PC-3 (cell line): ENCODE measurements around the gene TNFSF13B. TPM values are rescaled to one million over a fixed set of nuclear protein-coding genes. Genes with fewer than 3 reads are reported as not detected.

Experiments
- ATAC-seq: fragments of 200-7000 bp; cut with Tn5 transposase; 2 replicates; pipeline ENCODE4 v1.9.1; 2020; ENCODE audit warnings: mild to moderate bottlenecking, moderate library complexity
- BruUV-seq: library from RNA; stranded (reverse); fragments of 400-500 nt; replicated peaks from 2 replicates; lab custom pipeline; 2021; lab: Mats Ljungman, UMichigan
- CTCF ChIA-PET: fragments of 300-600 bp; sonication (Branson Sonifier 250); formaldehyde crosslinking; loops from one replicate; lab custom pipeline; 2022; ENCODE audit warnings: antibody characterized with exemption; lab: Charles Lee
- POLR2A ChIA-PET: fragments of 300-600 bp; sonication (Branson Sonifier 250); formaldehyde crosslinking; loops from one replicate; lab custom pipeline; 2022; ENCODE audit warnings: antibody characterized with exemption; ENCODE audit not compliant: unreplicated experiment; lab: Charles Lee
- DNase-seq: peaks from one replicate; pipeline ENCODE4 v3.0.0-alpha.2; 2015
- H2AFZ ChIP-seq: fragments of 300-600 bp; sonication (generic); 2 replicates; pipeline ENCODE4 v1.6.0; 2016; ENCODE audit warnings: antibody characterized with exemption, low read length
- H3F3A ChIP-seq: fragments of 300-600 bp; sonication (generic); one replicate; pipeline ENCODE4 v1.6.0; 2017; ENCODE audit warnings: antibody characterized with exemption, low read length, control low read depth, mild to moderate bottlenecking; ENCODE audit not compliant: unreplicated experiment
- H3K27ac ChIP-seq: fragments of 300-600 bp; sonication (generic); 2 replicates; pipeline ENCODE4 v1.5.1; 2016; ENCODE audit warnings: mild to moderate bottlenecking, low read length
- H3K27me3 ChIP-seq: fragments of 300-600 bp; sonication (generic); 2 replicates; pipeline ENCODE4 v1.6.1; 2016; ENCODE audit warnings: low read length, mixed read lengths
- H3K36me3 ChIP-seq: fragments of 300-600 bp; sonication (generic); 2 replicates; pipeline ENCODE4 v1.6.1; 2016; ENCODE audit warnings: low read depth, mixed run types, low read length, mixed read lengths
- H3K4me1 ChIP-seq: fragments of 300-600 bp; sonication (generic); 2 replicates; pipeline ENCODE4 v1.5.1; 2016; ENCODE audit warnings: low read length; ENCODE audit not compliant: insufficient read depth
- H3K4me2 ChIP-seq: fragments of 300-600 bp; sonication (generic); 2 replicates; pipeline ENCODE4 v1.6.0; 2016; ENCODE audit warnings: low read length
- H3K4me3 ChIP-seq: fragments of 300-600 bp; sonication (generic); 2 replicates; pipeline ENCODE4 v1.5.1; 2016; ENCODE audit warnings: mild to moderate bottlenecking, low read length, mixed read lengths
- H3K79me2 ChIP-seq: fragments of 300-600 bp; sonication (generic); 2 replicates; pipeline ENCODE4 v1.6.1; 2017; ENCODE audit warnings: low read length, mixed read lengths
- H3K9ac ChIP-seq: fragments of 300-600 bp; sonication (generic); 2 replicates; pipeline ENCODE4 v1.6.0; 2016; ENCODE audit warnings: mild to moderate bottlenecking, low read length
- H3K9me2 ChIP-seq: fragments of 300-600 bp; sonication (generic); replicated peaks from 2 replicates; pipeline ENCODE4 v1.6.1; 2016; ENCODE audit warnings: mixed run types, low read length, mixed read lengths
- H3K9me3 ChIP-seq: fragments of 300-600 bp; sonication (generic); 2 replicates; pipeline ENCODE4 v1.6.1; 2016; ENCODE audit warnings: low read length, mixed read lengths
- H4K20me1 ChIP-seq: fragments of 300-600 bp; sonication (generic); 2 replicates; pipeline ENCODE4 v1.6.1; 2016; ENCODE audit warnings: low read length, mixed read lengths
- EZH2 ChIP-seq: fragments of 300-600 bp; sonication (generic); IDR thresholded peaks from one replicate; pipeline ENCODE4 v1.6.1; 2017; ENCODE audit warnings: antibody characterized with exemption, mild to moderate bottlenecking, low read length; ENCODE audit not compliant: unreplicated experiment
- EZH2phosphoT487 ChIP-seq: fragments of 300-600 bp; sonication (generic); IDR thresholded peaks from 2 replicates; pipeline ENCODE4 v1.6.1; 2018; ENCODE audit warnings: mild to moderate bottlenecking, antibody characterized with exemption, low read length, borderline replicate concordance
- intact Hi-C: fragments of 100-400 bp; cut with micrococcal nuclease; formaldehyde crosslinking; loops from 2 replicates; pipeline ENCODE4 v1.9.0; 2023
- total RNA-seq: library from RNA; depleted of rRNA; stranded (reverse); fragments of >200 nt; gene quantifications from 2 replicates; pipeline ENCODE4 v1.2.3, GENCODE V29; 2014; rRNA removed
- TF ChIP-seq, protein P1 (sequence below): fragments of 300-600 bp; sonication (generic); conservative IDR thresholded peaks from 2 replicates; pipeline ENCODE4 v1.5.1; 2017; ENCODE audit warnings: antibody characterized with exemption, low read depth, mild to moderate bottlenecking, low read length

TNFSF13B gene
- total RNA-seq, 1 experiment from 2014 or later: not detected

DNA sequence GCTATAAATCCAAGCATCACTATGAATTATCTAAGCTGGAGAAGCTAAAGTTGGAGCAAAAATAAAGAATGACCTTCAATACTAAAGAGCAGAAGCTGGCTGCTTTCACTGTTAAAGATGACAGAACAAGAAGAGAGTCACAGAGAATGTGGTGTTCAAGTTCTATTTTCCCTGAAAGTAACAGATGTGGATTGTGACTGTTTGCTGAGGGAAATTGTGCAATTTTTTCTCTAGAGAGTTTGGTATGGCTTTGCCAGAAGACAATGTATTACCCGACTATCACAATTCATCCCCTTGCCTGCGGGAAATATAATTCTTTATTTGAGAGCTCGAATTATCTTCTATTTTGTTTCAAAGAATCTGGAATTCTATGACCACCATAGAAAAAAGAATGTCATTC lies 83.1 kb downstream of the TNFSF13B start:
- TF ChIP-seq, protein P1, sequence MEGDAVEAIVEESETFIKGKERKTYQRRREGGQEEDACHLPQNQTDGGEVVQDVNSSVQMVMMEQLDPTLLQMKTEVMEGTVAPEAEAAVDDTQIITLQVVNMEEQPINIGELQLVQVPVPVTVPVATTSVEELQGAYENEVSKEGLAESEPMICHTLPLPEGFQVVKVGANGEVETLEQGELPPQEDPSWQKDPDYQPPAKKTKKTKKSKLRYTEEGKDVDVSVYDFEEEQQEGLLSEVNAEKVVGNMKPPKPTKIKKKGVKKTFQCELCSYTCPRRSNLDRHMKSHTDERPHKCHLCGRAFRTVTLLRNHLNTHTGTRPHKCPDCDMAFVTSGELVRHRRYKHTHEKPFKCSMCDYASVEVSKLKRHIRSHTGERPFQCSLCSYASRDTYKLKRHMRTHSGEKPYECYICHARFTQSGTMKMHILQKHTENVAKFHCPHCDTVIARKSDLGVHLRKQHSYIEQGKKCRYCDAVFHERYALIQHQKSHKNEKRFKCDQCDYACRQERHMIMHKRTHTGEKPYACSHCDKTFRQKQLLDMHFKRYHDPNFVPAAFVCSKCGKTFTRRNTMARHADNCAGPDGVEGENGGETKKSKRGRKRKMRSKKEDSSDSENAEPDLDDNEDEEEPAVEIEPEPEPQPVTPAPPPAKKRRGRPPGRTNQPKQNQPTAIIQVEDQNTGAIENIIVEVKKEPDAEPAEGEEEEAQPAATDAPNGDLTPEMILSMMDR: no peak
- no peak for TF ChIP-seq EZH2phosphoT487
- no peak for TF ChIP-seq EZH2
- intact Hi-C loops: no loop called here
- no peaks in the 10 kb centered on the region for H3F3A ChIP-seq
- no peaks in the 10 kb centered on the region for H3K4me1 ChIP-seq
- ChIA-PET CTCF (no interaction called here), POLR2A (no interaction called here)
- no TSS peak for BruUV-seq
- no peak overlapping the region for H3K27ac ChIP-seq
- peaks cover 59% of the 10 kb centered on the region for H3K27me3 ChIP-seq
- H3K4me3 ChIP-seq: no peak overlapping the region
- H4K20me1 ChIP-seq: no peaks in the 10 kb centered on the region
- H3K9me3 ChIP-seq: no peaks in the 10 kb centered on the region
- H3K36me3 ChIP-seq: no peaks in the 10 kb centered on the region
- H3K4me2 ChIP-seq: no peak overlapping the region
- no peaks in the 10 kb centered on the region for H3K79me2 ChIP-seq
- DNase-seq (no peak), ATAC-seq (no peak)
- no peak overlapping the region for H2AFZ ChIP-seq
- no peak overlapping the region for H3K9ac ChIP-seq
- H3K9me2 ChIP-seq: no peaks in the 10 kb centered on the region

DNA sequence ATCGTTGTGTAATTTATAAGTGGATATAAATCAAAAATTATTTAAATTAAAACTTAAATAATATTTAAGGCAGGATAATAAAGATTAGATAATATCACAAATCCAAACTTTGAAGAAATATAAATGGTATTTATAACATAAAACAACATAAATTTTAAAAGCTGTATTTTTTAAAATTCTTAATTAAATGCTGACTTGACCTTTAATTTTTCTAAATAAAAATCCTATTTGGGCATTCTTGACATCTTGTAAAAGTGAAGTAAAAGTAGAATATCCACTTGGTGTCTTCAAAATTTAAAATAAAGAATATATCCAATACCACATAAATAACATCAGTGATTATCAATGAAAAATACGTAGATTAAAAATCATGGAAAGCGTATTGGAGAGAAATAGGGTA lies 87.7 kb downstream of the TNFSF13B start:
- no peak for TF ChIP-seq EZH2phosphoT487
- ChIA-PET POLR2A (no interaction called here), CTCF (no interaction called here)

More for the DNA sequence above, 87.7 kb downstream of the TNFSF13B start:
- Histone ChIP-seq H3F3A (no peaks in the 10 kb centered on the region), H3K36me3 (no peaks in the 10 kb centered on the region), H3K4me1 (no peaks in the 10 kb centered on the region), H2AFZ (no peak overlapping the region), H3K27me3 (peaks cover 43% of the 10 kb centered on the region), H3K4me3 (no peak overlapping the region), H3K4me2 (no peak overlapping the region), H3K79me2 (no peaks in the 10 kb centered on the region), H4K20me1 (no peaks in the 10 kb centered on the region), H3K27ac (no peak overlapping the region), H3K9me3 (no peaks in the 10 kb centered on the region), H3K9me2 (no peaks in the 10 kb centered on the region), H3K9ac (no peak overlapping the region)
- intact Hi-C loops: no loop called here
- DNase-seq (no peak), ATAC-seq (no peak)
- no TSS peak for BruUV-seq

Other genes with a start within 250 kb of the TNFSF13B start
- 4.6 and 5.4 TPM in 2 replicates for gene LIG4, start 54.2 kb upstream of the TNFSF13B start, total RNA-seq
- 2.9 and 3.9 TPM in 2 replicates for gene ABHD13, start 51.3 kb upstream of the TNFSF13B start, total RNA-seq